ENCODE data around the gene SUPT6H.
"Not testable (repeated sequence)": the region's sequence is repeated elsewhere in the genome, so short reads cannot be mapped to it uniquely, and the experiment has no call there.

Gene SUPT6H

DNA sequence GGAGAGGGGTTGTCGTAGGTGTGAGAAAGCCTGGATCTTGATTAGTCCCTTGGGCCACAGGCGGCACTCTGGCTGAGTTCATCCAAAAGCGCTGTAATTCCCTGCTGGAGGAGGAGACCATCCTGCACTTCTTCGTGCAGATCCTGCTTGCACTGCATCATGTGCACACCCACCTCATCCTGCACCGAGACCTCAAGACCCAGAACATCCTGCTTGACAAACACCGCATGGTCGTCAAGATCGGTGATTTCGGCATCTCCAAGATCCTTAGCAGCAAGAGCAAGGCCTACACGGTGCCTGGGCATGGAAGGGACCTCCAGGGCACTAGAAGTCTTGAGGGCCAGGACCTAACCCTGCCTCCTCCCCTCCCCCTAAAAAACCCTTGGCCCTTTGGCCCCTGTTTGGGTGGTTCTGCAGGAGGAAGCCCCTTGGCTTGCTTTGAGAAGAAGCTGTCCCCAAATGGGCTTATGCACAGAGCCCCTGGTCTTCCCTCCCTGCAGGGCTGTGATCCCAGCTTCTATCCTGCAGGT is 72.8 kb downstream of the SUPT6H start:
- H3K4me3 ChIP-seq (ENCODE audit: low read length): no peak overlapping the region
- DNase-seq (ENCODE audit: low read depth): no peak
- TF ChIP-seq, protein P1, sequence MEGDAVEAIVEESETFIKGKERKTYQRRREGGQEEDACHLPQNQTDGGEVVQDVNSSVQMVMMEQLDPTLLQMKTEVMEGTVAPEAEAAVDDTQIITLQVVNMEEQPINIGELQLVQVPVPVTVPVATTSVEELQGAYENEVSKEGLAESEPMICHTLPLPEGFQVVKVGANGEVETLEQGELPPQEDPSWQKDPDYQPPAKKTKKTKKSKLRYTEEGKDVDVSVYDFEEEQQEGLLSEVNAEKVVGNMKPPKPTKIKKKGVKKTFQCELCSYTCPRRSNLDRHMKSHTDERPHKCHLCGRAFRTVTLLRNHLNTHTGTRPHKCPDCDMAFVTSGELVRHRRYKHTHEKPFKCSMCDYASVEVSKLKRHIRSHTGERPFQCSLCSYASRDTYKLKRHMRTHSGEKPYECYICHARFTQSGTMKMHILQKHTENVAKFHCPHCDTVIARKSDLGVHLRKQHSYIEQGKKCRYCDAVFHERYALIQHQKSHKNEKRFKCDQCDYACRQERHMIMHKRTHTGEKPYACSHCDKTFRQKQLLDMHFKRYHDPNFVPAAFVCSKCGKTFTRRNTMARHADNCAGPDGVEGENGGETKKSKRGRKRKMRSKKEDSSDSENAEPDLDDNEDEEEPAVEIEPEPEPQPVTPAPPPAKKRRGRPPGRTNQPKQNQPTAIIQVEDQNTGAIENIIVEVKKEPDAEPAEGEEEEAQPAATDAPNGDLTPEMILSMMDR (conservative IDR thresholded peaks at IDR 0.05; ENCODE audit: low read depth, low read length): no peak

DNA sequence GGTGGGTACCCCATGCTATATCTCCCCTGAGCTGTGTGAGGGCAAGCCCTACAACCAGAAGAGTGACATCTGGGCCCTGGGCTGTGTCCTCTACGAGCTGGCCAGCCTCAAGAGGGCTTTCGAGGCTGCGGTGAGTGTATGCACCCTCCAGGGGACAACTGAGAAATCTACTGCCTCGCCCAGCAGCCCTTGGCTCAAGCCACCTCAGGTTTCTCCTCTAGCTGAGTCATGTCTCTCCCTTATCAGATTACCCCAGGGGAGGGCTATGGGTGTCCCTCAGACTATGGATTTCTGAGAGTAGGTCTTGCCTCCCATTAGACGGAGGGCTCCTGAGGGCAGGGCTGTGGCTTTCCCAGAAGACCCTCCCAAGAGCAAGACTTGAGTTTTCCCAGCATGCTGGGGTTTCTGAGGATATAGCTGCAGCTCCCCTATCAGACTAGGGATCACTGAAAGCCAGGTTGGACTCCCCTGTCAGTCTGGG is 73.3 kb downstream of the SUPT6H start:
- DNase-seq (ENCODE audit: low read depth): no peak
- H3K4me3 ChIP-seq (ENCODE audit: low read length): no peak overlapping the region
- TF ChIP-seq, protein P1 (conservative IDR thresholded peaks at IDR 0.05; ENCODE audit: low read depth, low read length): no peak

DNA sequence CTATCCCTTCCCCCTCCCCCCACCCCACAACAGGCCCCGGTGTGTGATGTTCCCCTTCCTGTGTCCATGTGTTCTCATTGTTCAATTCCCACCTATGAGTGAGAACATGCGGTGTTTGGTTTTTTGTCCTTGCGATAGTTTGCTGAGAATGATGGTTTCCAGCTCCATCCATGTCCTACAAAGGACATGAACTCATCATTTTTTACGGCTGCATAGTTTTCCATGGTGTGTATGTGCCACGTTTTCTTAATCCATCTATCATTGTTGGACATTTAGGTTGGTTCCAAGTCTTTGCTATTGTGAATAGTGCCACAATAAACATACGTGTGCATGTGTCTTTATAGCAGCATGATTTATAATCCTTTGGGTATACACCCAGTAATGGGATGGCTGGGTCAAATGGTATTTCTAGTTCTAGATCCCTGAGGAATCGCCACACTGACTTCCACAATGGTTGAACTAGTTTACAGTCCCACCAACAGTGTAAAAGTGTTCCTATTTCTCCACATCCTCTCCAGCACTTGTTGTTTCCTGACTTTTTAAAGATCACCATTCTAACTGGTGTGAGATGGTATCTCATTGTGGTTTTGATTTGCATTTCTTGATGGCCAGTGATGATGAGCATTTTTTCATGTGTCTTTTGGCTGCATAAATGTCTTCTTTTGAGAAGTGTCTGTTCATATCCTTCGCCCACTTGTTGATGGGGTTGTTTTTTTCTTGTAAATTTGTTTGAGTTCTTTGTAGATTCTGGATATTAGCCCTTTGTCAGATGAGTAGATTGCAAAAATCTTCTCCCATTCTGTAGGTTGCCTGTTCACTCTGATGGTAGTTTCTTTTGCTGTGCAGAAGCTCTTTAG is 74.1 kb downstream of the SUPT6H start:
- DNase-seq (ENCODE audit: low read depth); H3K4me3 ChIP-seq (ENCODE audit: low read length): not testable (repeated sequence)

DNA sequence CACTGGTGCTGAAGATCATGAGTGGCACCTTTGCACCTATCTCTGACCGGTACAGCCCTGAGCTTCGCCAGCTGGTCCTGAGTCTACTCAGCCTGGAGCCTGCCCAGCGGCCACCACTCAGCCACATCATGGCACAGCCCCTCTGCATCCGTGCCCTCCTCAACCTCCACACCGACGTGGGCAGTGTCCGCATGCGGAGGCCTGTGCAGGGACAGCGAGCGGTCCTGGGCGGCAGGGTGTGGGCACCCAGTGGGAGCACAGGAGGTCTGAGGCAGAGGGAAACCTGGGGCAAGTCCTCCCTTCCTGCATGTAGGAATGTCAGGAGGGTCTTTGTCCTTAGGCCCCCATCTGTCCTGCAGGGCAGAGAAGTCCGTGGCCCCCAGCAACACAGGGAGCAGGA is 75.3 kb downstream of the SUPT6H start:
- H3K4me3 ChIP-seq (ENCODE audit: low read length): no peak overlapping the region
- TF ChIP-seq, protein P1 (conservative IDR thresholded peaks at IDR 0.05; ENCODE audit: low read depth, low read length): no peak
- no peak for DNase-seq (ENCODE audit: low read depth)

DNA sequence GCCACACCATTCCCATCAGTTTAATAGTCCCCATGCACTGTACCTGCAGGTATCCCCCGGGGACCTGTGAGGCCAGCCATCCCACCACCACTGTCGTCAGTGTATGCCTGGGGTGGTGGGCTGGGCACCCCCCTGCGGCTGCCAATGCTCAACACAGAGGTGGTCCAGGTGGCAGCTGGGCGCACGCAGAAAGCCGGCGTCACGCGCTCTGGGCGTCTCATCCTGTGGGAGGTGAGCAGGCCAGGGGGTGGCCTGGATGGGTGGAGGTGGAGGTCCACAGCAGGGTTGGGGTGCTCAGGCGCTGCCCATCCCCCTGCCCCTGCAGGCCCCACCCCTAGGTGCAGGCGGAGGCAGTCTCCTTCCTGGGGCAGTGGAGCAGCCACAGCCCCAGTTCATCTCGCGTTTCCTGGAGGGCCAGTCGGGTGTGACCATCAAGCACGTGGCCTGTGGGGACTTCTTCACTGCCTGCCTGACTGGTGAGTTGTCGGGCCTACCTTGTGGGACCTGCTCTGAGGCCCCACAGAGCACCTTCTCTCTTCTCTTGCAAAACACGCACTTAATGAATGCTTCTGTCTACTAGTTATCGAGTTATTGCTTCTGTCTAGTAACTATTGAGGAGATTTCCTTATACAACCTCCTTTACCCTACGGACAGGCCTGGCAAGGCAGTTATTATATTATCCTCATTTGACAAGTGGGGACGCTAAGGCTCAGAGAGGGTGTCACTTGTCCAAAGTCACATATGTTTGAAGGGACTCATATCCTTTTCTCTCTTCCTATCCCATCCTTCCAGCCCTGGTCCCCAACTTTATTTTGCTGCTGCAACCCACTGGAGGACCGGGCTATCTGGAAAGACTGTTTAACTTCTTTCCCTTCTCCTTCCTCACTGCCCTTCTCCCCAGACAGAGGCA is 76.0 kb downstream of the SUPT6H start:
- TF ChIP-seq, protein P1 (conservative IDR thresholded peaks at IDR 0.05; ENCODE audit: low read depth, low read length): no peak
- no peak overlapping the region for H3K4me3 ChIP-seq (ENCODE audit: low read length)
- DNase-seq (ENCODE audit: low read depth): no peak

DNA sequence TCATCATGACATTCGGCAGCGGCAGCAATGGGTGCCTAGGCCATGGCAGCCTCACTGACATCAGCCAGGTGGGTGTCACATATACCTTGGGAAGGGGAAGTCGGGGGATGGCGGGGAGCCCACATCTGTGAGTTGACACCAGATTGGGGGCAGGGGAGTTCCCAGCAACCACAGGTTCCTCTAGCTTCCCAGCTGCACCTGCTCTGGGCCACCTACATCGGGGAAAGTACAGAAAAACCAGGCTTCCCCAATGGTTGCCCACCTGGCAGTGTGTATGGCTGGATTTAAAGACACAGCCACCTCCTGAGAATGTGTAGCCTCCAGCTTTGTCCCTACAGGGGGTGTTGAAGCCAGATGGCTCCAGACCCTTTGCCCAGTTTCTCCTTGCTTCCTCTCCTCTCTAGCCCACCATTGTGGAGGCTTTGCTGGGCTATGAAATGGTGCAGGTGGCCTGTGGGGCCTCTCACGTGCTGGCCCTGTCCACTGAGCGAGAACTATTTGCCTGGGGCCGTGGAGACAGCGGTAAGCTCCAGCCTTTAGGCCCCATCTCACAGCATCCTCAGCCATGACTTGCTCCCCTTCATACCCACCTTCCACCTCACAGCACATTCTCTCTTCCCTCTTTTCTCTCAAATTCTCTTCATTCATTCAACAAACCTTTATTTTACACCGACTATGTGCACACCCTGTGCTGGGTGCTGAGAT is 76.8 kb downstream of the SUPT6H start:
- no peak for DNase-seq (ENCODE audit: low read depth)
- no peak overlapping the region for H3K4me3 ChIP-seq (ENCODE audit: low read length)
- TF ChIP-seq, protein P1 (conservative IDR thresholded peaks at IDR 0.05; ENCODE audit: low read depth, low read length): no peak

Data from retinal pigment epithelial cell (primary cell).